Large intestine (tissue), 3 donors: ENCODE measurements around the gene LINGO3. TPM values are rescaled to one million over a fixed set of nuclear protein-coding genes. Genes with fewer than 3 reads are reported as not detected.

Experiments
- DNase-seq, 2 donors: peaks; one replicate each; pipeline versions ENCODE4 v3.0.0 to v3.0.0-alpha.2; 2013
- H3K27ac ChIP-seq: one replicate; pipeline ENCODE4 v1.5.1; 2013; ENCODE audit warnings: low read length
- H3K27me3 ChIP-seq: 2 replicates; pipeline ENCODE4 v1.6.1; 2013; ENCODE audit warnings: low read length; ENCODE audit not compliant: control insufficient read depth, insufficient read depth
- H3K36me3 ChIP-seq: 2 replicates; pipeline ENCODE4 v1.6.1; 2013; ENCODE audit warnings: low read length; ENCODE audit not compliant: control insufficient read depth, insufficient read depth
- H3K4me1 ChIP-seq: one replicate; pipeline ENCODE4 v1.6.1; 2013; ENCODE audit warnings: low read length; ENCODE audit not compliant: control insufficient read depth, insufficient read depth
- H3K4me3 ChIP-seq: one replicate; pipeline ENCODE4 v1.5.1; 2013; ENCODE audit warnings: low read length
- H3K9me3 ChIP-seq: one replicate; pipeline ENCODE4 v1.6.1; 2013; ENCODE audit warnings: mild to moderate bottlenecking, low read depth, low read length, moderate library complexity; ENCODE audit not compliant: control insufficient read depth
- WGBS: methylation state at CpG from one replicate; pipeline ENCODE4 v1.1.5; 2013; ENCODE audit warnings: low lambda C conversion rate; ENCODE audit not compliant: insufficient coverage; 5-methylcytosine and 5-hydroxymethylcytosine counted together
- polyA plus RNA-seq: library from polyadenylated mRNA; unstranded; fragments of 120-200 nt; gene quantifications from one replicate; pipeline ENCODE4 v1.2.1, GENCODE V29; 2013

Gene LINGO3
- polyA plus RNA-seq, 1 donor: 0.66 TPM

GRCh38 chr19:2289714-2290435 is 18.1 kb downstream of the LINGO3 start:
- Histone ChIP-seq H3K9me3 (peaks cover 9% of the 10 kb centered on the region), H3K4me1 (peaks cover 3% of the 10 kb centered on the region), H3K36me3 (no peaks in the 10 kb centered on the region), H3K27ac (no peak overlapping the region), H3K4me3 (no peak overlapping the region), H3K27me3 (peaks cover 84% of the 10 kb centered on the region)
- DNase-seq: no peak
- no CpG with 5 or more reads among the region's 74 CpGs for whole genome bisulfite sequencing

- peaks cover 3% of the 10 kb centered on the region for H3K4me1 ChIP-seq
- no CpG with 5 or more reads among the region's 28 CpGs for WGBS
Observed at GRCh38 chr19:2288818-2289713, 18.9 kb downstream of the LINGO3 start.

GRCh38 chr19:2288338-2288817 is 19.6 kb downstream of the LINGO3 start:
- H3K9me3 ChIP-seq: peaks cover 9% of the 10 kb centered on the region
- no peak overlapping the region for H3K4me3 ChIP-seq
- peaks cover 3% of the 10 kb centered on the region for H3K4me1 ChIP-seq
- no peak overlapping the region for H3K27ac ChIP-seq
- no peaks in the 10 kb centered on the region for H3K36me3 ChIP-seq
- WGBS: no CpG with 5 or more reads among the region's 17 CpGs
- peaks cover 69% of the 10 kb centered on the region for H3K27me3 ChIP-seq
- DNase-seq: no peak

More at GRCh38 chr19:2288818-2289713, 18.9 kb downstream of the LINGO3 start:
- H3K9me3 ChIP-seq: peaks cover 9% of the 10 kb centered on the region
- DNase-seq: no peak
- H3K36me3 ChIP-seq: no peaks in the 10 kb centered on the region
- no peak overlapping the region for H3K27ac ChIP-seq
- H3K27me3 ChIP-seq: peaks cover 76% of the 10 kb centered on the region
- no peak overlapping the region for H3K4me3 ChIP-seq

- H3K27ac ChIP-seq: no peak overlapping the region
- no peaks in the 10 kb centered on the region for H3K36me3 ChIP-seq
- no peak overlapping the region for H3K4me3 ChIP-seq
- H3K27me3 ChIP-seq: peaks cover 69% of the 10 kb centered on the region
- H3K9me3 ChIP-seq: peaks cover 9% of the 10 kb centered on the region
- no peak for DNase-seq
- H3K4me1 ChIP-seq: peaks cover 3% of the 10 kb centered on the region
- no CpG with 5 or more reads among the region's 13 CpGs for WGBS
Observed at GRCh38 chr19:2287585-2288337, 20.2 kb downstream of the LINGO3 start.

GRCh38 chr19:2286402-2287140 is 21.4 kb downstream of the LINGO3 start:
- H3K27me3 ChIP-seq: peaks cover 69% of the 10 kb centered on the region
- DNase-seq: no peak
- H3K4me1 ChIP-seq: peaks cover 12% of the 10 kb centered on the region
- no CpG with 5 or more reads among the region's 20 CpGs for WGBS
- H3K36me3 ChIP-seq: no peaks in the 10 kb centered on the region
- no peak overlapping the region for H3K27ac ChIP-seq
- no peak overlapping the region for H3K4me3 ChIP-seq
- peaks cover 17% of the 10 kb centered on the region for H3K9me3 ChIP-seq

GRCh38 chr19:2283835-2284507 is 24.0 kb downstream of the LINGO3 start:
- Histone ChIP-seq H3K36me3 (no peaks in the 10 kb centered on the region), H3K4me3 (no peak overlapping the region), H3K27ac (no peak overlapping the region), H3K4me1 (peaks cover 10% of the 10 kb centered on the region), H3K27me3 (peaks cover 52% of the 10 kb centered on the region), H3K9me3 (peaks cover 8% of the 10 kb centered on the region)
- DNase-seq: no peak
- no CpG with 5 or more reads among the region's 8 CpGs for WGBS

GRCh38 chr19:2282862-2283237 is 25.1 kb downstream of the LINGO3 start:
- H3K4me3 ChIP-seq: no peak overlapping the region

GRCh38 chr19:2282062-2282861 is 25.7 kb downstream of the LINGO3 start, which contains the start of gene PEAK3:
PEAK3 (minus strand) TSS chr19:2282175; CDS start chr19:2280931, 1,244 bp downstream.
- Histone ChIP-seq H3K27ac (no peak within 1 kb of the TSS), H3K9me3 (peaks cover 8% of the 10 kb centered on the region), H3K27me3 (peaks cover 35% of the 10 kb centered on the region), H3K36me3 (no peaks in the 10 kb centered on the region), H3K4me3 (peak within 1 kb of the TSS; percentile 6), H3K4me1 (peaks cover 18% of the 10 kb centered on the region)
- peak in 1 of 2 donors; percentile 61 for DNase-seq
- WGBS: no CpG with 5 or more reads among the region's 41 CpGs

More at GRCh38 chr19:2282862-2283237, 25.1 kb downstream of the LINGO3 start:
- Histone ChIP-seq H3K9me3 (peaks cover 8% of the 10 kb centered on the region), H3K36me3 (no peaks in the 10 kb centered on the region), H3K27me3 (peaks cover 41% of the 10 kb centered on the region), H3K27ac (no peak overlapping the region), H3K4me1 (peaks cover 18% of the 10 kb centered on the region)
- WGBS: no CpG with 5 or more reads among the region's 11 CpGs
- DNase-seq: no peak
